NK-92 (cell line): ENCODE measurements around the gene SH3BP4.

Experiments used
- DNase-seq: peaks from one replicate; lab custom pipeline; 2025; ENCODE audit not compliant: unreplicated experiment; lab: John Stamatoyannopoulos, UW

The SH3BP4 gene

DNA sequence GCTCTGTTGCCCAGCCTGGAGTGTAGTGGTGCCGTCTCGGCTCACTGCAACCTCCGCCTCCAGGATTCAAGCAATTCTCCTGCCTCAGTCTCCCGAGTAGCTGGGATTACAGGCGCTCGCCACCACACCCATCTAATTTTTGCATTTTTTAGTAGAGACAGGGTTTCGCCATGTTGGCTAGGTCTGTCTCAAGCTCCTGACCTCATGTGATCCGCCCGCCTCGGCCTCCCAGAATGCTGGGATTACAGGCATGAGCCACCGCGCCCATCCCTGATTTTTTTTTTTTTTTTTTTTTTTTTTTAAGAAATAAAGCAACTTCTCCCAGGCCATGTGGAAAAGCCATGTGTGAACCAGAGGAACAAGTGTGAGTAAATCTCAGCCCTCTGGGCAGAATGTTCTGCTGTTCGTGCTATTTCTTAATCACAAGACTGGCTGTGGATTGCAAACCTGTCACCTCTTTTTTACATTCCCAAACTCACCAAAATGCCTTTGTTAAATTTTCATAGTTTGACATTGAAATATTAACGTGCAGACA is 6.4 kb upstream of the SH3BP4 start:
- no peak for DNase-seq

DNA sequence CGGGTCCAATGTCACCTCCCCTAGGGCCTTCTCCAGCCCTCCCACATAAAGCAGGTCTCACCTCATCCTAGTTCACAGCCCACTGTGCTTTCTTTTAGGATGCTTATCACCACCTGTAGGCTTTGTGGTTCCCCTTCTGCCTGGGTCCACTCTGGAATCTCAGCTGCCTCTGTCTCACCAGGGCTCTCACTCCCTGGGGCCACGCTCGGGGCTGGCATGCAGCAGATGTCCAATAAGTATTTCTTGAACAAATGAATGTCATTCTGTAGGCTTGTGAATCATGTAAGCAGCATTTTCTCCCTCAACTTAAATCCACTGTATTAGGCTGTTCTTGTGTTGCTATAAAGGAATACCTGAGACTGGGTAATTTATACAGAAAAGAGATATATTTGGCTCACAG is 4.3 kb upstream of the SH3BP4 start:
- DNase-seq: no peak

DNA sequence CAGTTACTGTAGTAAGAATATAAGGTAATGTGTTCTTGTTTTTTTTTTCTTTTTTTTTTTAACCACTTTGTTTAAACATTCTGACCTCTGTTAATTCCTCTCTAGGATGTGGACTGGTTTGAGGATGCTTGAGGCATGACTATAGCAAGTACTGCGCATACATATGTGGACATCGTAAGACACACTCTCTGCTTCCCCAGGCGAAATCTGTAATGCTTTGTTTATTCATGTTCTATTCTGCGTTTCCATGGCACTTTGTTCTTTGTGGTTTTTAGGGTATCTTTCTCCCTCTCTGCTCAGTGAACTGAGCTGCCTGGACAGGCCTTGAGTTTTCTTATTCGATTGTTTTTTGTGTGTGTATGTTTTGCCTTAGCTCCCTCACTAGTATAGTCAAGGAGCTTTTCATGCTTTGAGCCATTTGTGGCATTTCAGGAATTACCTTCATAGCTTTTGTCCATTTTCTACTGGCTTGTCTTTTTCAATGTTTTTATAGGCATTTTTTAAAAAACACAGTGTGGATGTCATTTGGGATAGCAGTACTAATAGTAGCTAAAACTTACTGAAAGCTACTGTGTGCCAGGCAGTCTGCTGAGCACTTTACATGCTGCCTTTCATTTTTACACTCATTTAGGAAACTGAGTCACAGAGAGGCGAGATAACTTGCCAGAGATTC is 1.9 kb upstream of the SH3BP4 start:
- DNase-seq: no peak

DNA sequence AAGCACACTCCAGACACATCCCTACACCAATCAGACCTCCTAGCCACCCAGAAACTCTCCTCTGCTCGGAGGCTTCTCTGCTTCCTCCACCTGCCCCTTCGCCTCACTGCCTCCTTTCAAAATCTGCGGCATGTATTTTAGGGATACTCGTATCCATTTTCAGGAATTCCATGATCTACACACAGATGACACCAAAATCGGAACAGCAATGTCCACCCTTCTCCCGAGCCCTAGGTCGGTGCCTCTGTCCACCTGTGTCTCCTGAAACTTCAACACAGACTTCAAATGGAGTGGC is 1.4 kb upstream of the SH3BP4 start:
- DNase-seq: no peak

DNA sequence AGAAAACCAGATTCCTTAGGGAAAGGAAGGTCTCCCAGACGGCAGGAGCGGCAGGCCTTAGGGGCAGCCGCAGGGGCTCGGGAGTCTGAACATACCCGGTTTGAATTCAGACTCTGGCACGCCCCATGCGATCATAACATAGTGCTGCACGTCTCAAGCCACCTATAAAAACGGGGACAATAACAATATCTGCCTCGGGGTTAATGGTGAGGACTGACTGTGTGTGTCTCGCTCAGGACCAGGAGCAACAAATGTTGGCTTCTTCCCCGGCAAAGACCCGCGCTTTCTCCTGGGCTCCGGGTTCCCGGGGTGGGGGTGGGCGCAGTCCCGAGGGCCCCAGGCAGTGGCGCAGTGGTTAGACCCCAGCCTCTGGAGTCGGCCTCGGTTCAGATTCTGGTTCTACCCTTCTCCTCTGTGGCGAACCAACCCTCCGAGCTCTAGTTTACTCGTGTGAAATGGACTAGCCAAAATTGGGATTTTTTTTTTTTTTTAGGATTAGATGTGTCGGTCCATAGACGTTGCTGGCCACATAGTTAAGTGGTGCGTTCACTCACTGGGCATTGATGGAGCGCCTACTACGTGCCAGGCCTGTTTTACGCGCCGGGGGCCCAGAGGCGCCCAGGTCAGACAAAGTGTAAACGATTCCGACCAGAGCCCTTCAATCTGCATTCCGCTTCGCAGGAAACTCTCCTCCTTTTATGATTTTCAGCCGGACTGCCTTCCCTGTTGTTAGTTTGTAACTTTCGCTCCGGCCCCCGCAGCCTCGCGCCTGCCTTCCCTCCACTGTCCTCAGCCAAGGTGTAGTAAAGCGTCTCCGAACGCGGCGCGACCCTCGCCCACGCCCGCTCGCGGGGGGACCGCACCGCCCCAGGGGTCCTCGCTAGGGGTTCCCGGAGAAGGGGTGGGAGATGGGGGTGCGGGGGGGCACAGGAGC is 820 bp upstream of the SH3BP4 start:
- DNase-seq: no peak

DNA sequence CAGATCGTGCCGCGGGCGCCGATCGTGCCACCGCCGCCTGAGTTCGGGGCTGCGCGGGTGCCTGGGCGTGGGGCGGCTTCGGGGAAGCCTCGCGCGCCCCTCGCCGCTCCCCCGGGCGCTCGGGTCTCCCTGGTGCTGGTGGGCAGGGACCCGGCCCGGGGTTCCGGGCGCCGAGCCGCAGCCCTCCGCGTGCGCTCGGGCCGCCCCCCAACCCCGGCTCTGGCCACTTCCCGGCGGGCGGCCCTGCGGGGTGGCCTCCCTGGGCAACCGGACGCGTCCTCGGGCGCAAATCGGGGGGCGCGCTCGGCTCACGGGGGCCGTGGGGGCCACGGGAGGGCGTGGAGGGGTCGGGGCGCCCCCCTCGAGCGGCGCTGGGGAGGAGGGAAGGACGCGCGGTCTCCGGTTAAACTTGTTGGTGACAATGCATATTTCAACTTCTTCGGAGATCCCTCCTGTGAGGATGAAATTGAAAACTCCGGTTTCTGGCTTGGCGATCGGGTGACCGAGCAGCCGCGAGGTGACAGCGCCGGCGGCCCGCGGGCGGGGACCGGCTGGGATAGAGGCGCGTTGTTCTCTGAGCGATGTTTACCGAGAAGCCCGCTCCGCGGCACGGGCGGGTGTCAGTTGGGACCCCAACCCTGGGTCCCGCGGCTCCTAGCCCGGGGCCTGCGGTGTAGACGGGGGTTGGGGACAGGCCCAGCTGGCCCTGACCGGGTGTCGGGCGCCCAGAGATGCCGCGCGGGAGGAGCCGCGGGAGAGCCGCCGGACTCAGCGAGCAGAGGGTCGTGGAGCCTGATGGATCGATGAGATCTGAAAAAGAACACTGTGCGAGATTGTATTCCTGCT is 676 bp downstream of the SH3BP4 start:
- no peak for DNase-seq

DNA sequence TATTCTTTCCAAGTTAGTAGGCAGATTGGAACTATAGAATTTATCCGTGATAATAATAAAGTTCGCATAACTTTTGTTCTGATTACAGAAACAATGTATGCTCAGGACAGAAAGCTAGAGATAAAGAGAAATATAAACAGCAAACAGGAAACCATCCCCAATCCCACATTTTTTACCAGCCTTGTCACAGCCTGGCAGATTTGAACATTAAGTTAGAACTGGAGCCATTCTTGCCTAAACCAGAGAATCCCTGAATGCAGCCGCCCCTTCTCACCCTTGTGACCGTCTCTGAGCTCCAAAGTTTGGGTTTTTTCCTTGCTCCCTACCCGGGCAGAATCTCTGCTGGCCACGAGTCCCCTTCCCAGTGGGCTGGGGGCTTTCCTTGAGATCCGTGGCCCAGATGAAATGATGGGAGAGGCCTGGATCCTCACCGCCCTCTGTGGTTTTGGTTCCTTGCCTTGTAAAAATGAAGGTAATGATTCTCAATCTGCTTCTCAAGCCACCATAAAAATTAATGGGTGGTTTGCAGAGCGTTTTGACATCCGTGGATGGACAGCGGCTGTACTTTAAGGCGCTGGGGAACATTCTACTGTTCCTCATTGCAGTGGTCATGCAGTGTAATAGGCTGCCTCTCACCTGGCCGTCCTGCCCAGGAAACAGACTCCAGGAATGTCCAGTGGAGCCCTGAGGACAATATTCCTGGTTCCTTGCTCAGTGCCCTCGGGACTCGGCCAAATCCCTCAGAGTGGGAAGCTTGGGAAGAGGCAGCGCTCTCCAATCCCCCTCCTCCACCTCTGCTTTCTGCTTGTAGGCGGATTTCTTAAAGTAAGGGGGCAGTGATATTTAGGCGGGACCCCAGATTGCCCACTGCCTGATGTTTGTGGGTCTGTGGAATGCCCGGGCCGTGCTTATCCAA is 1.6 kb downstream of the SH3BP4 start:
- no peak for DNase-seq

DNA sequence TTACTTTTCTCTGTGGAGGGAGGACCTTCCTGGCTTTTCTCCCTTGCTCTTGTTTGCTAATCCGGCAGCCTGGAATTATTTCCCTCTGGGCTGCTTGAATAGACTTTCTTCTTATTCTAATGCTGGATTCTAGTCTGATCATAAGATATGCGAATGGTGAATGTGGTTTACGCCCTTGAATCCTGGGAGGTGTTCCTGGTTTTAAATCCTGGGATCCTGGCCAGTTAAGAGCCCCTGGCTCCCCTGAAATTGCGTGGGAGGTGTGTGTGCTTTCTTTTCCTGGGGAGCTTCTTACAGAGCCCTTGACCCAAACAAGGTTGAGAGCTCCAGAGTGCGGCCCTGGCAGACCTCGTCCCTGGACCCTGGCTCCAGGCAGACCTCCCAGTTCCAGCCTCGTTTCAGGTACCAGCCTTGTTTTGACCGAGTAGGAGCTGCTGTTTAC is 2.8 kb downstream of the SH3BP4 start:
- no peak for DNase-seq

DNA sequence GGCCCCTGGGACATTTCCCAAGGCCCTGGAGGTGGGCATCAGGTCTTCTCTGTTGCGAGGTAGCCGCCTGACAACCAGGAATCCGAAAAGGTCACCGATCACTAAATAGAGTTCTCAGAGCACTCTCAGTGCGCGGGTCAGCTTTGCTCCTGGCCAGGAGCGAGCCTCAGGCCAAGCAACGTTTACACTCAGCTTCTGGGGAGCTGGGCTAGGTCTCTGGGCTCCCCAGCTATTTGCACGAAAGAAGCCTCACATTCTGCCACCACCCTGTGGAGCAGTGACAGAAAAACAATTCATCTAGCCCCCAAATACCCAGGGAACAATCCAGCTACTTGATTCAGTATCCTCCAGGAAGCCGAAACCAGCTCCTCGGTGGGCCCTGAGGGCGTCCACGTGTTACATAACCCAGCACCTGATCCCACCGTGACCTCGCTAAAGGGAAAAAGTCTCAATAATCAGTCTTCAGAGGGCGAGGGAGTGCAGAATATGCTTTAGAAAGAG is 3.3 kb downstream of the SH3BP4 start:
- DNase-seq: no peak

DNA sequence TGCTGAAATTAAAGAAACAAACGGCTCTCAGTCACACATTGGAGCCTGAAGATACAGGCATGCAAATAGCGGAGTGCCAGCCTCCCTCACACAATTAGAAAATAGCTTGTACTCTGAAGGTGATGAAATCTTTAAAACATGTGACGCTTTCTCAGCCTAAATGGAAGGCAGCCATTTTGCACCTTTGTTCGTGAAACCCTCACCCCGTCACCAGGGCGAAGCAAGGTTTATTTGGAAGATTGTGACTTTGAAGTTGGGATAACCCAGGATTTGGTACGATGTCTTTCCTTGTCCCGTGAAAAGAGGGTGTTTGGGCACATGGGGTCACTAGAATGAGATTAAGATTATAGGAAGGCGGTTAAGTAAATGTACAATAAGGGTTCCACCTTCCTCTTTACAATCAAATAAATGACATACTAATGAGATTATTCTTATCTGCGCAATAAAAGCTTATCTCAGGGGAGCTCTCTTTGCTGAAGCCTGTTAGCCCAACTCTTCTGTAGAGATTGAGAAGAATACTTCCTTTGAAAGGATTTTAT is 4.2 kb downstream of the SH3BP4 start:
- DNase-seq: no peak

DNA sequence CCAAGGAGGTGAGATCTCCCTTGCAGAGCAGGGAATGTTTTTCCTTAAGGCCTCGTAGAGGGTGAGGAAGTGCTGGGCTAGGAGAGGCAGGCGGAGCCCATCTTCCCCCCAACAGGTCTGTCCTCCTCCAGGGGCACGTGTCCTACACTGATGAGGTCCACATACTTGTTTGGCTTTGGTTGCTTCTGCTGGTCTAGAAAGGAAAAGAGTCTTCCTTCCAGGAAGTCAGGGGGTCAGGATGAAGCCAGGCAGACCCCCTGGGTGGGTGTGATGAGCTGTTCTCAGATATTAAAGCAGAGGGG is 6.0 kb downstream of the SH3BP4 start:
- no peak for DNase-seq

DNA sequence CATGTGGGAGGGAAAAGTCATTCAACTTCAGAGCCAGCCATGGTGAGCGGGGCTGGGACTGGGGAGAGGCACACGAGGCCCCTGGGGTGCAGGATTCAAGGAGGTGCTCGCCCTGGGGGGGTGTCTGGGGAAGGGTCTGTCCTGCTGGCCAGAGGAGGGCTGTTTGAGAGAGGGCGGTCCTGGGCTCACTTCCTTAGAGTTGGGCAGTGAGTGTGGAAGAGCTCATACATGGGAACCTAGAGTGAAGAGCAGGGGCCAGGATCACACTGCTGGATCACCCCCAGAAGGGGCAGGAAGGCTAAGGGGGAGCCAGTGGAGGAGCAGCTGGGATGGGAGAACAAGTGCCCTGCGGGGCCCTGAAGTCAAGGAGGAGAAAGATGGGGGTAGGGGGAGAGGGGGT is 6.5 kb downstream of the SH3BP4 start:
- no peak for DNase-seq

DNA sequence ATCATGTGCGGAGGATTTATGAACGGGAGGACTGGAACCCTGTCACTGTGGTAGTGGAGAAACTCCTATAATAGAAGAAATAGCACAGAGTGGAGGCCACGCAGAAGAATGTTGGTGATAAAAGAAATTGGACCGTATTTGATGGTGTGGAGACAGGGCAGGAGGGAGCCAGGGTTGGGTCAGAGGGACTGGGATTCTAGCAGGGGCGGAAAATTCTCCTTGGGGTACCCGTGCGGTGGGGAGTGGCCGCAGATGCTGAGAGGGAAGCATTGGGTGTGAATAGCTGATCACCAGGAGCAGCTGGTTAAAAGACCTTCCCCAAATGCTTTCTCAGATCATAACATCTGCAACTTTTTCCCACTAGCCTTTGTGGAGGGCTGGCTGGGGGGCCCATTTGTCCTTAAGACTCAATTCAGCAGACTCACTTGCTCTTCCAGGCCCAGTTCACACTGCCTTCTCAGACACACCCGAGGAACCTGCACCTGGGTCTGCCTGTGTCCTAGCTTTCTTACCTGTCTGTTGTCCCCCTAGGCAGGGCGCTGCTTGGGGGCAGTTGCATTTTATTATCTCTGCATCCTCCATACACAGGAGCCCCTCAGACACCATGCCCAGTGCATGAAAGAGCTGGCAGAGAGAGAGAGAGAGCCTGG is 7.1 kb downstream of the SH3BP4 start:
- no peak for DNase-seq

DNA sequence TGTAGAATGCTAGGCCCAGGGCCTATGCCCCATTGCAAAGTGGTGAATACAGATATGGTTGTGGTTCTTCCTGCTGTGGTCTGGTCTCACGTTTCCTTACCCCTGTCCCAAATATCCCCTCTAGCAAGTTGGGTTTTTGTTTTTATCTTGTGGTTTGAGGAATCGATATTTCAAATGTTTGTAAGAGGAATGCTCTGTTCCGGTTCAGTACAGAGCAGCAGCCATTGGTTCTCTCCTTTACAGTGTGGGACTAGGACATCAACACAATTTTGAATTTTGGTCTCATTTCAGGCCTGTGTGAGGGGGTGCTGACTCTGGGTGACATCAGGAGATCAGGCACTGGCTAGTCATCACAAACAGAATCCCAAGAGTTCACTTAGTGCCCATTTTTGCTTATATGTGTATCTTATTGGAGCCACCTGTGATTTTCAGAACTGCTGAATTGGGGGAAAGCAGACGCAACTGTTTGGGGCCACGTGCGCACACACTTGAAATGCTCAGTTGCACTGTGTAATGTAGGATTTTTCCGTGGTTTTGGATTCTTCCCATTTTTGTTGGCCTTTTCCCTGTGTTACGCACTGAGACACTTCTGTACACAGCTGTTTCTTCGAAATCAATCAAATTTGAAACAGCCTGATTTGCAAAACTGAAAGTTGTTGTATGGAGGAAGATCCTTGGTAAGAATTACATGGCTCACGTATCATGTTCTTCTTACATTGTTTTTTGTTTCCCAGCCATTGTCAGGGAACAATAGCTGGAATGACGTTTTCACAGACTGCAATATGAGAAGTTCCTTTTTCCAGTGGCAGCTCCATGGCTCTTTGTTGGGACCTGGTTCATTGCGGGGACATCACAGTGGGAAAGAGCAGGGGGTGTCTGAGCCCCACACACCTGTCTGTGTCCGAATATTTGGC is 8.6 kb downstream of the SH3BP4 start:
- DNase-seq: no peak

DNA sequence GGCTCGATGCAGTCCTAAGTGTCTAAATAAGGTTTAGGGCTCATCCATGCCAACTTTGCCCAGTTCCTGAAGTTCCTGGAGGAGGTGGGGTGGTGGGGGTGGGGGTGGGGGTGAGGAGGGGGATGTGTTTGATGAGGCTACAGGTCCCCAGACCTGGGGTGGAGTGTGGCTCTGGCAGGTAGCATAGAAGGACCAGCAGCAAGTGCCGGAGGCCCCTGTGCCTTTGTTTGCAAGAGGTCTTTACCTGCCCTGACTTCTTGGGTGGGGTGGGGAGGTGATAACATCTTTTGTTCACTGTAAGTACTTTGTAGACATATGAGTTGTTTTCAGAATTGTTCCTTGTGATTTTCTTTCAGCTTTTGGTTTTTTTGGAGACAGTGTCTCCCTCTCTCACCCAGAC is 10.0 kb downstream of the SH3BP4 start:
- no peak for DNase-seq

DNA sequence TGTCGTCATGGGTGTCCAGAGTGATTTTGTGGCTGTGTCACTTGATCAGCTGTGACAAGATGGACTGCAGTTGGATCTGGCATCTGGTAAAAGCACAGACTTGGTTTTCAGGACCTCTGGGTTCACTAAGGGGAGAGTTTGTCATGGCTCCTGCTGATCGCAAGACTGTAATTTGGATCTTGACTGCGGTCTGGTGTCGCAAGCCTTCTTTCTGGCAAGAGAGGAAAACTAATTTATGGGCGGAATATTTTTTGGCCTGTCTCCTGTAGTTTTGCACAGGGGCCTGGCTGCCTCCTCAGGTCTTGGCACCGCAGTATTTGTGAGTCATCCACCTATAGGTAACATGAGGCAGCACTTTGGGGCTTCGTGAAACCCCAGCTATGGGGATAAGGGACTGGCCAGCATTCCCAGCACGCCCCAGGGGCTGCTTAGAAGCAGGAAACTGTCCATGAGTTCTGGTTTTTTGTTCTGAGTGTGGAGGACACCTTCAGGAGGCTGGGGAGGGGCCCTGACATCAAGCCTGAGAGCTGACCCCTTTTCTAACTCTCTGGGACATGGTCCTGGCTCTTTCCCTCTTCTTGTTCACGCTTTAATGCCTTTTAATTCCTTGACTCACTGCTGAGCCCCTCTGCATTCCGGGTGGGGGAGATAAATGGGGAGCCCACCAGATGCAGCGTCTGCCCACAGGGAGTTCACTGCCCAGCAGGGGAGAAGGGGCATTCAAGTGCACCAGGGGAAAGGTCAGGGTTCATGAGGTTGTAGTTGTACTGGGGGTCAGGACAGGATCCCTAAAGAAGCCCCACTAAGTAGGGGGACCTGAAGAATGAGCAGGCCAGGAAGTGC is 12.2 kb downstream of the SH3BP4 start:
- DNase-seq: no peak

DNA sequence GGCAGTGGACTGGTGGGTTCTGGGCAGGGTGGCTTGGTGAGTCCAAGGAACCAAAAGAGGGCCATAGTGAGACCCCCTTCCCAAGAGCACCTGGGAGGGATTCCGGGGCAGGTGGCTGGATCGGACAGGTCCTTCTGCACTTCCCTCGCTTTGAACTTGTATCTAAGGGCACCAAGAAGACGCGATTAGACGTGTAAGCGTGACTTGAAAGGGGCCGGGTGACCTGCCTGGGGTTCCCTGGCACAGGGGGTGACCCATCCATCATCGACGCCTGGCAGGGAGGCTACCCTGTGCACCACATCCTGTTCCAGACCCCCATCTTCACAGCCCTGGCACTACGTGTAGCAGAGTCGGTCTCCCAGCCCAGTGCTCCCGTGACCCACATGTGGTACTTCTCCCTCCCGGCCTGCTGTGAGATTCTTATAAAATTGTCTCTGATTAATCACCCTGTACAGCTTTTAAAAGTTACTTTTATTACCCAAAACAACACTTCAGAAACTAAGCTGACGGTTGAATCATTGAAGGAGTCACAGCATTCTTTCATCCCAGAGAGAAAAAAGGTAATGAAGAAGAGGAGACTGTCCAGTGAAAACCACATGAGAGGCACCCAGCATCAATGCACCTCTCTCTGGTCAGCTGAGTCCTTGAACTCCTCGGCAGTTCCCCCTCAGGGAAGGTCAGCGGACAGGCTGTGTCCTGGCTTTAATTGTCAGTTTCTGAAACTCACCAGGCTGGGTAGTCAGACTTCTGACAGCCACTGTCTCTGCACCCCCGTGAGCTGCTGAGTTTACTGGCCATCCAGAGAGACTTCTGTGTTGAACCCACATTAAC is 13.0 kb downstream of the SH3BP4 start:
- no peak for DNase-seq
